ENCODE results near the gene ZBTB48.

DNA sequence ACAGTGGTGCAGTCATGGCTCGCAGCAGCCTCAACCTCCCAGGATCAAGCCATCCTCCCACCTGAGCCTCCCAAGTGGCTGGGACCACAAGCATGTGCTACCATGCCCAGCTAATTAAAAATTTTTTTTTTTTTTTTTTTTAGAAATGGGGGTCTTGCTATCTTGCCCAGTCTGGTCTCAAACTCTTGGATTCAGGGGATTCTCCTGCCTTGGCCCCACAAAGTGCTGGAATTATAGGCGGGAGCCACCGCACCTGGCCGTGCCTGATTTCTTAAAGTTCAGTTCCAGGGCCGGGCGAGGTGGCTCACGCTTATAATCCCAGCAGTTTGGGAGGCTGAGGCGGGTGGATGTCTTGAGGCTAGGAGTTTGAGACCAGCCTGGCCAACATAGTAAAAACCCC is 51.3 kb downstream of the ZBTB48 start:
- TF ChIP-seq CTCF (IDR thresholded peaks at IDR 0.05), result no peak
- TF ChIP-seq POLR2AphosphoS5 (IDR thresholded peaks at IDR 0.05; ENCODE audit: low read depth, low read length), result no peak
- TF ChIP-seq RFX5 (IDR thresholded peaks at IDR 0.05; ENCODE audit: low read length), result no peak
- no peak for TF ChIP-seq FOSL2 (IDR thresholded peaks at IDR 0.05; ENCODE audit: borderline replicate concordance, low read depth)
- TF ChIP-seq FOXM1 (IDR thresholded peaks at IDR 0.05; ENCODE audit: low read depth), result no peak
- no peak for TF ChIP-seq REST (IDR thresholded peaks at IDR 0.05; ENCODE audit: low read depth, low read length)
- no peak for TF ChIP-seq TAF1 (IDR thresholded peaks at IDR 0.05; ENCODE audit: borderline replicate concordance, low read depth, low read length)
- TF ChIP-seq RXRA (IDR thresholded peaks at IDR 0.05; ENCODE audit: borderline replicate concordance, low read depth), result no peak
- TF ChIP-seq JUND (IDR thresholded peaks at IDR 0.05), result no peak

All from SK-N-SH (cell line).